Stimulated activated naive CD8-positive, alpha-beta T cell treated with anti-CD3 and anti-CD28 coated beads, Interleukin-15, Interleukin-2, amounts not matched to agents 100 ng/mL and 50 ng/mL, for 24 hours (primary cell): ENCODE data around the gene CFAP20DC.

Source experiments
- H3K27ac Mint-ChIP-seq: one replicate; pipeline ENCODE4 v1.8.0; 2021; ENCODE audit warnings: mild to moderate bottlenecking, mixed read lengths
- H3K27me3 Mint-ChIP-seq: one replicate; pipeline ENCODE4 v1.8.0; 2021; ENCODE audit warnings: mixed read lengths
- H3K36me3 Mint-ChIP-seq: one replicate; pipeline ENCODE4 v1.8.0; 2021; ENCODE audit warnings: low read depth, mixed read lengths
- H3K4me1 Mint-ChIP-seq: one replicate; pipeline ENCODE4 v1.8.0; 2021; ENCODE audit warnings: low read depth, mixed read lengths
- H3K4me3 Mint-ChIP-seq: one replicate; pipeline ENCODE4 v1.8.0; 2021; ENCODE audit warnings: mild to moderate bottlenecking, mixed read lengths
- H3K9me3 Mint-ChIP-seq: one replicate; pipeline ENCODE4 v1.8.0; 2021; ENCODE audit warnings: mixed read lengths

The CFAP20DC gene

GRCh38 chr3:58751882-58752567, 297.8 kb downstream of the CFAP20DC start:
- no peak overlapping the region for H3K4me3 Mint-ChIP-seq
- no peak overlapping the region for H3K27ac Mint-ChIP-seq
- no peaks in the 10 kb centered on the region for H3K9me3 Mint-ChIP-seq
- H3K27me3 Mint-ChIP-seq = no peaks in the 10 kb centered on the region
- H3K36me3 Mint-ChIP-seq = no peaks in the 10 kb centered on the region
- H3K4me1 Mint-ChIP-seq = no peaks in the 10 kb centered on the region

GRCh38 chr3:58751235-58751634, 298.6 kb downstream of the CFAP20DC start:
- no peak overlapping the region for H3K27ac Mint-ChIP-seq
- H3K36me3 Mint-ChIP-seq = no peaks in the 10 kb centered on the region
- H3K27me3 Mint-ChIP-seq = no peaks in the 10 kb centered on the region
- H3K4me1 Mint-ChIP-seq = no peaks in the 10 kb centered on the region
- H3K9me3 Mint-ChIP-seq = no peaks in the 10 kb centered on the region
- no peak overlapping the region for H3K4me3 Mint-ChIP-seq

GRCh38 chr3:58749948-58750347, 299.9 kb downstream of the CFAP20DC start:
- no peaks in the 10 kb centered on the region for H3K36me3 Mint-ChIP-seq
- no peaks in the 10 kb centered on the region for H3K4me1 Mint-ChIP-seq
- H3K9me3 Mint-ChIP-seq = no peaks in the 10 kb centered on the region
- H3K27me3 Mint-ChIP-seq = no peaks in the 10 kb centered on the region
- H3K4me3 Mint-ChIP-seq = no peak overlapping the region
- no peak overlapping the region for H3K27ac Mint-ChIP-seq

- H3K27me3 Mint-ChIP-seq = peaks cover 5% of the 10 kb centered on the region
- H3K36me3 Mint-ChIP-seq = no peaks in the 10 kb centered on the region
- no peaks in the 10 kb centered on the region for H3K9me3 Mint-ChIP-seq
- no peaks in the 10 kb centered on the region for H3K4me1 Mint-ChIP-seq
- no peak overlapping the region for H3K4me3 Mint-ChIP-seq
- no peak overlapping the region for H3K27ac Mint-ChIP-seq
Observed at GRCh38 chr3:58748024-58748423, 301.8 kb downstream of the CFAP20DC start.

- Mint-ChIP-seq H3K36me3 (no peaks in the 10 kb centered on the region), H3K4me3 (no peak overlapping the region), H3K9me3 (no peaks in the 10 kb centered on the region), H3K4me1 (no peaks in the 10 kb centered on the region), H3K27ac (no peak overlapping the region), H3K27me3 (peaks cover 5% of the 10 kb centered on the region)
Observed at GRCh38 chr3:58746758-58747157, 303.1 kb downstream of the CFAP20DC start.

- no peaks in the 10 kb centered on the region for H3K4me1 Mint-ChIP-seq
- H3K36me3 Mint-ChIP-seq = no peaks in the 10 kb centered on the region
- no peak overlapping the region for H3K27ac Mint-ChIP-seq
- no peaks in the 10 kb centered on the region for H3K9me3 Mint-ChIP-seq
- H3K4me3 Mint-ChIP-seq = no peak overlapping the region
- peaks cover 8% of the 10 kb centered on the region for H3K27me3 Mint-ChIP-seq
Observed at GRCh38 chr3:58743296-58743695, 306.5 kb downstream of the CFAP20DC start.

GRCh38 chr3:58742239-58742638, 307.6 kb downstream of the CFAP20DC start:
- Mint-ChIP-seq H3K27me3 (peaks cover 8% of the 10 kb centered on the region), H3K27ac (no peak overlapping the region), H3K4me3 (no peak overlapping the region), H3K36me3 (no peaks in the 10 kb centered on the region), H3K4me1 (no peaks in the 10 kb centered on the region), H3K9me3 (no peaks in the 10 kb centered on the region)

- no peaks in the 10 kb centered on the region for H3K4me1 Mint-ChIP-seq
- no peaks in the 10 kb centered on the region for H3K9me3 Mint-ChIP-seq
- no peak overlapping the region for H3K27ac Mint-ChIP-seq
- peaks cover 3% of the 10 kb centered on the region for H3K27me3 Mint-ChIP-seq
- no peak overlapping the region for H3K4me3 Mint-ChIP-seq
- no peaks in the 10 kb centered on the region for H3K36me3 Mint-ChIP-seq
Observed at GRCh38 chr3:58737644-58738043, 312.2 kb downstream of the CFAP20DC start.

GRCh38 chr3:58731673-58732072, 318.2 kb downstream of the CFAP20DC start:
- Mint-ChIP-seq H3K4me1 (no peaks in the 10 kb centered on the region), H3K36me3 (no peaks in the 10 kb centered on the region), H3K27me3 (no peaks in the 10 kb centered on the region), H3K9me3 (no peaks in the 10 kb centered on the region), H3K4me3 (no peak overlapping the region), H3K27ac (no peak overlapping the region)

- Mint-ChIP-seq H3K36me3 (no peaks in the 10 kb centered on the region), H3K4me1 (no peaks in the 10 kb centered on the region), H3K9me3 (no peaks in the 10 kb centered on the region), H3K27ac (no peak overlapping the region), H3K27me3 (no peaks in the 10 kb centered on the region), H3K4me3 (no peak overlapping the region)
Observed at GRCh38 chr3:58728723-58729122, 321.1 kb downstream of the CFAP20DC start.

GRCh38 chr3:58725326-58725853, 324.4 kb downstream of the CFAP20DC start:
- Mint-ChIP-seq H3K9me3 (no peaks in the 10 kb centered on the region), H3K27ac (no peak overlapping the region), H3K4me3 (no peak overlapping the region), H3K36me3 (no peaks in the 10 kb centered on the region), H3K27me3 (peaks cover under 1% of the 10 kb centered on the region), H3K4me1 (no peaks in the 10 kb centered on the region)

- no peaks in the 10 kb centered on the region for H3K9me3 Mint-ChIP-seq
- H3K4me1 Mint-ChIP-seq = no peaks in the 10 kb centered on the region
- no peak overlapping the region for H3K4me3 Mint-ChIP-seq
- H3K27ac Mint-ChIP-seq = no peak overlapping the region
- no peaks in the 10 kb centered on the region for H3K36me3 Mint-ChIP-seq
- peaks cover 5% of the 10 kb centered on the region for H3K27me3 Mint-ChIP-seq
Observed at GRCh38 chr3:58724336-58724735, 325.5 kb downstream of the CFAP20DC start.

- no peak overlapping the region for H3K27ac Mint-ChIP-seq
- H3K27me3 Mint-ChIP-seq = peaks cover 5% of the 10 kb centered on the region
- no peaks in the 10 kb centered on the region for H3K9me3 Mint-ChIP-seq
Observed at GRCh38 chr3:58723173-58723572, 326.7 kb downstream of the CFAP20DC start.

GRCh38 chr3:58722561-58722960, 327.3 kb downstream of the CFAP20DC start:
- no peak overlapping the region for H3K4me3 Mint-ChIP-seq
- H3K36me3 Mint-ChIP-seq = no peaks in the 10 kb centered on the region
- peaks cover 5% of the 10 kb centered on the region for H3K27me3 Mint-ChIP-seq
- H3K27ac Mint-ChIP-seq = no peak overlapping the region
- H3K9me3 Mint-ChIP-seq = no peaks in the 10 kb centered on the region
- H3K4me1 Mint-ChIP-seq = no peaks in the 10 kb centered on the region

More at GRCh38 chr3:58723173-58723572, 326.7 kb downstream of the CFAP20DC start:
- H3K36me3 Mint-ChIP-seq = no peaks in the 10 kb centered on the region
- H3K4me3 Mint-ChIP-seq = no peak overlapping the region
- no peaks in the 10 kb centered on the region for H3K4me1 Mint-ChIP-seq

GRCh38 chr3:58720526-58720925, 329.3 kb downstream of the CFAP20DC start:
- H3K27ac Mint-ChIP-seq = no peak overlapping the region
- H3K9me3 Mint-ChIP-seq = no peaks in the 10 kb centered on the region
- H3K27me3 Mint-ChIP-seq = peaks cover 5% of the 10 kb centered on the region
- no peaks in the 10 kb centered on the region for H3K36me3 Mint-ChIP-seq
- H3K4me3 Mint-ChIP-seq = no peak overlapping the region
- H3K4me1 Mint-ChIP-seq = no peaks in the 10 kb centered on the region

- Mint-ChIP-seq H3K4me3 (no peak overlapping the region), H3K9me3 (no peaks in the 10 kb centered on the region), H3K27me3 (peaks cover 5% of the 10 kb centered on the region), H3K27ac (no peak overlapping the region), H3K36me3 (no peaks in the 10 kb centered on the region), H3K4me1 (no peaks in the 10 kb centered on the region)
Observed at GRCh38 chr3:58719684-58720083, 330.1 kb downstream of the CFAP20DC start.
